SK-N-SH (cell line): ENCODE data around the gene MINDY4.

Source experiments
- CTCF ChIP-seq: fragments of 200-600 bp; sonication (generic); IDR thresholded peaks from 2 replicates; pipeline ENCODE4 v1.6.1; 2017; ENCODE audit warnings: antibody characterized with exemption, mild to moderate bottlenecking, moderate library complexity
- EZH2phosphoT487 ChIP-seq: fragments of 200-600 bp; sonication (generic); IDR thresholded peaks from 2 replicates; pipeline ENCODE4 v1.6.1; 2017; ENCODE audit warnings: low read depth, mixed run types, mild to moderate bottlenecking, antibody characterized with exemption, moderate library complexity, borderline replicate concordance
- FOXM1 ChIP-seq: IDR thresholded peaks from 2 replicates; pipeline ENCODE4 v1.4.0; 2012; ENCODE audit warnings: low read depth, mild to moderate bottlenecking
- MEF2A ChIP-seq: IDR thresholded peaks from 2 replicates; pipeline ENCODE4 v1.4.0; 2012; ENCODE audit warnings: low read depth, borderline replicate concordance
- NRF1 ChIP-seq: IDR thresholded peaks from 2 replicates; pipeline ENCODE4 v1.6.1; 2012; ENCODE audit warnings: low read depth, mild to moderate bottlenecking, low read length
- POLR2AphosphoS5 ChIP-seq: IDR thresholded peaks from 2 replicates; pipeline ENCODE4 v1.6.1; 2012; ENCODE audit warnings: low read depth, low read length
- RCOR1 ChIP-seq: fragments of 150-350 bp; IDR thresholded peaks from 2 replicates; pipeline ENCODE4 v1.6.1; 2017; ENCODE audit warnings: antibody characterized with exemption, low read length
- REST ChIP-seq: IDR thresholded peaks from 2 replicates; pipeline ENCODE4 v1.6.1; 2012; ENCODE audit warnings: mild to moderate bottlenecking, low read depth, low read length, moderate library complexity
- SIN3A ChIP-seq: IDR thresholded peaks from 2 replicates; pipeline ENCODE4 v1.6.1; 2012; ENCODE audit warnings: low read depth, mild to moderate bottlenecking, low read length, moderate library complexity, borderline replicate concordance
- SMC3 ChIP-seq: IDR thresholded peaks from 2 replicates; pipeline ENCODE4 v1.6.1; 2012; ENCODE audit warnings: low read depth, low read length, improper control_type of control experiment
- YY1 ChIP-seq: IDR thresholded peaks from 2 replicates; pipeline ENCODE4 v1.4.0; 2012; ENCODE audit warnings: low read depth, mild to moderate bottlenecking
- TF ChIP-seq, protein P1 (sequence below): IDR thresholded peaks from 2 replicates; pipeline ENCODE4 v1.4.0; 2012; ENCODE audit warnings: low read depth
- TF ChIP-seq, protein P2 (sequence below): fragments of 150-350 bp; IDR thresholded peaks from 2 replicates; pipeline ENCODE4 v1.6.1; 2017; ENCODE audit warnings: antibody characterized with exemption, low read length, low read depth, borderline replicate concordance

DNA sequence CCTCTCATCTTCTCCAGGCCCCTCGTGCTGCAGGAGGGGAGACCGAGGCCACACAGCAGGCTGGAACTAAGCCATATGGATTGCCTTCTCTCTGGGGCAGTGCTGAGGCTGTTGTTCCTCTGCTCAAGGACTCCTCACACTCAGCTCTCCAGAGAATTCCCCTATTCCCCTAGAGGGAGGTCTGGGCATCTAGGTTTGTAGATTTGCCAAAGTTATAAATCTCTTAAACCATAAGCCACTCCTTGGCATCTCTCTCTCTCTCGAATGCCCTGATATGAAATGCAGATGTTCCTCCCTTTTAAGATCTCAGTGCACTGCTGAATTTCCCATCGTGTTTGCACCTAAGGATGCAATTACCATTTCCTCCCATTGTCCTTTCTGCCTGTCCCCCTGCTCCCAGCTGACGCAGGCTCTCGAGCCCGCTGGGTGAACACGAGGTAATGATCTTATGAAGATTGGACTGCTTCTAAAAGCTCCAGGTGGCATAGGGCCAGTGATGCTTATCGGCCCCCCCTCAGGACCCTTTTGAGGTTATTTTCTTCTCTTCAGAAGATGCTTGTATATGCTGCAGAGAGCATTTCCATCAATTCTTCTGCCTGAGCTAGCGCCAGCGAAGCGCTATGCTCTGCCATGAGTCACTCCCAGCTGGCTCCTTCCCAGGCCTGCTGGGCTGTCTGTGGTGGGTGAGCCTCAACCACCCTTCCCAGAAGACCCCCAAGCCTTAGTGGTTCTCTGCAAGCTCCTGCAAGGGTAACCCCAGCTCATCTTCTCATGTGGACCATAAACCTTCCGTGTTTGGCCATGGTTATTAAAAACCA is 98.8 kb downstream of the MINDY4 start:
- TF ChIP-seq POLR2AphosphoS5 (peak; percentile 11; the same call in 1 of the 2 replicates), CTCF (peak; percentile 13; the same call in 1 of the 2 replicates), SMC3 (no peak), RCOR1 (no peak; the same call in 1 of the 2 replicates), REST (no peak), FOXM1 (no peak; the same call in 1 of the 2 replicates), EZH2phosphoT487 (no peak), SIN3A (no peak), MEF2A (no peak), YY1 (no peak; the same call in 1 of the 2 replicates), NRF1 (no peak)
- TF ChIP-seq, protein P1, sequence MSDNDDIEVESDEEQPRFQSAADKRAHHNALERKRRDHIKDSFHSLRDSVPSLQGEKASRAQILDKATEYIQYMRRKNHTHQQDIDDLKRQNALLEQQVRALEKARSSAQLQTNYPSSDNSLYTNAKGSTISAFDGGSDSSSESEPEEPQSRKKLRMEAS, result peak; percentile 90
- TF ChIP-seq, protein P2, sequence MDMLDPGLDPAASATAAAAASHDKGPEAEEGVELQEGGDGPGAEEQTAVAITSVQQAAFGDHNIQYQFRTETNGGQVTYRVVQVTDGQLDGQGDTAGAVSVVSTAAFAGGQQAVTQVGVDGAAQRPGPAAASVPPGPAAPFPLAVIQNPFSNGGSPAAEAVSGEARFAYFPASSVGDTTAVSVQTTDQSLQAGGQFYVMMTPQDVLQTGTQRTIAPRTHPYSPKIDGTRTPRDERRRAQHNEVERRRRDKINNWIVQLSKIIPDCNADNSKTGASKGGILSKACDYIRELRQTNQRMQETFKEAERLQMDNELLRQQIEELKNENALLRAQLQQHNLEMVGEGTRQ, result no peak
